Neutrophil (primary cell): ENCODE measurements around the gene FANK1.

Experiments used
- H3K27ac ChIP-seq: fragments of 200-600 bp; sonication (generic); 2 replicates; pipeline ENCODE4 v1.5.1; 2016; ENCODE audit warnings: mild to moderate bottlenecking, moderate library complexity
- H3K27me3 ChIP-seq: fragments of 200-600 bp; sonication (generic); 2 replicates; pipeline ENCODE4 v1.6.0; 2016; ENCODE audit warnings: mild to moderate bottlenecking
- H3K36me3 ChIP-seq: fragments of 200-600 bp; sonication (generic); 2 replicates; pipeline ENCODE4 v1.5.1; 2017
- H3K4me1 ChIP-seq, 2 experiments: fragments of 200-600 bp in 1 of 2; sonication (generic) in 1 of 2; 1 replicate in 1 of 2; 2 replicates in 1 of 2; pipeline versions ENCODE4 v1.5.1 to v1.6.1; 2013 to 2016; ENCODE audit warnings: low read depth in 1 of 2, low read length in 1 of 2, mild to moderate bottlenecking in 1 of 2, moderate library complexity in 1 of 2; ENCODE audit not compliant: control insufficient read depth in 1 of 2, insufficient read depth in 1 of 2
- H3K4me3 ChIP-seq, 2 experiments: fragments of 200-600 bp in 1 of 2; sonication (generic) in 1 of 2; 1 replicate in 1 of 2; 2 replicates in 1 of 2; pipeline ENCODE4 v1.5.1; 2013 to 2016; ENCODE audit warnings: low read depth in 1 of 2, low read length in 1 of 2, mild to moderate bottlenecking in 1 of 2, moderate library complexity in 1 of 2
- H3K9me3 ChIP-seq: fragments of 200-600 bp; sonication (generic); 2 replicates; pipeline ENCODE4 v1.5.1; 2016
- CTCF ChIP-seq: fragments of 200-600 bp; sonication (generic); IDR thresholded peaks from 2 replicates; pipeline ENCODE4 v1.5.1; 2016; ENCODE audit warnings: antibody characterized with exemption

The FANK1 gene

GRCh38 chr10:126027692-126028091, 131.3 kb downstream of the FANK1 start:
- Histone ChIP-seq H3K4me3 (no peak overlapping the region), H3K27me3 (no peaks in the 10 kb centered on the region), H3K4me1 (no peaks in the 10 kb centered on the region), H3K27ac (no peak overlapping the region), H3K36me3 (no peaks in the 10 kb centered on the region), H3K9me3 (no peaks in the 10 kb centered on the region)
- no peak for TF ChIP-seq CTCF

GRCh38 chr10:126029999-126030398, 133.6 kb downstream of the FANK1 start:
- Histone ChIP-seq H3K36me3 (no peaks in the 10 kb centered on the region), H3K4me3 (no peak overlapping the region), H3K27me3 (no peaks in the 10 kb centered on the region), H3K9me3 (no peaks in the 10 kb centered on the region), H3K4me1 (no peaks in the 10 kb centered on the region), H3K27ac (no peak overlapping the region)
- no peak for TF ChIP-seq CTCF

GRCh38 chr10:126034586-126034985, 138.2 kb downstream of the FANK1 start:
- Histone ChIP-seq H3K4me3 (no peak overlapping the region), H3K4me1 (no peaks in the 10 kb centered on the region), H3K27ac (no peak overlapping the region), H3K27me3 (no peaks in the 10 kb centered on the region), H3K9me3 (no peaks in the 10 kb centered on the region), H3K36me3 (no peaks in the 10 kb centered on the region)
- no peak for TF ChIP-seq CTCF

- peaks cover 0 to under 1% of the 10 kb centered on the region in 2 experiments for H3K4me1 ChIP-seq
- TF ChIP-seq CTCF = no peak
- H3K9me3 ChIP-seq = no peaks in the 10 kb centered on the region
- H3K27ac ChIP-seq = no peak overlapping the region
- H3K27me3 ChIP-seq = no peaks in the 10 kb centered on the region
- H3K4me3 ChIP-seq = no peak overlapping the region
- no peaks in the 10 kb centered on the region for H3K36me3 ChIP-seq
These were observed 140.2 kb downstream of the FANK1 start for GRCh38 chr10:126036515-126036914.

- H3K4me3 ChIP-seq = no peak overlapping the region
- TF ChIP-seq CTCF = no peak
- H3K4me1 ChIP-seq = peaks cover 0 to 7% of the 10 kb centered on the region in 2 experiments
- no peaks in the 10 kb centered on the region for H3K27me3 ChIP-seq
- no peak overlapping the region for H3K27ac ChIP-seq
- H3K36me3 ChIP-seq = no peaks in the 10 kb centered on the region
- H3K9me3 ChIP-seq = no peaks in the 10 kb centered on the region
These were observed 141.6 kb downstream of the FANK1 start for GRCh38 chr10:126037946-126038345.

- Histone ChIP-seq H3K9me3 (no peaks in the 10 kb centered on the region), H3K36me3 (no peaks in the 10 kb centered on the region), H3K4me3 (no peak overlapping the region), H3K4me1 (peaks cover 0 to 7% of the 10 kb centered on the region in 2 experiments), H3K27me3 (no peaks in the 10 kb centered on the region), H3K27ac (peak overlapping the region; percentile 31)
- no peak for TF ChIP-seq CTCF
These were observed 144.8 kb downstream of the FANK1 start for GRCh38 chr10:126041117-126041516.
